ENCODE results near the gene RARRES2.
A peak's percentile ranks its signal among the peaks of the same experiment; 100 is the strongest.

RARRES2 gene

GRCh38 chr7:150376560-150376959 is 35.1 kb upstream of the RARRES2 start:
- DNase-seq: no peak

GRCh38 chr7:150375662-150376521 is 34.5 kb upstream of the RARRES2 start:
- DNase-seq: no peak

DNA sequence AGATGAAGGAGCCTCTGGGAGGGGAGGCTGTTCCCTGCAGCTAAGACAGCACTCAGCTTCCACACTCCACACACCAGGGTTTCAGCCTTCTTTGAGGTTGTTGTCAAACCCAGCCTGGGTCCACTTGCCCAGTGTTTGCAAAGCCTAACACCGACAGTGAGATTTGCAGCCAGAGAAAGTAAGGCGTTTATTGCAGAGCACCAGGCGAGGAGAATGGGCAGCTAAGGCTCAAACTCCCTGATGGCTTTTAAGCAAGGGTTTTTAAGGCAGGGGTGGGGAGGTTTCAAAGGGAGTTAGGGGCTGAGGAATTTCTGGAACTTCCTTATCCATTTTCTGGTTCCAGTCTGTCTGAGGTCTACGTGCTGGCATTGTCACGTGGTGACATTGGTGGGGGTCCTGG is 33.0 kb upstream of the RARRES2 start:
- DNase-seq: no peak

DNA sequence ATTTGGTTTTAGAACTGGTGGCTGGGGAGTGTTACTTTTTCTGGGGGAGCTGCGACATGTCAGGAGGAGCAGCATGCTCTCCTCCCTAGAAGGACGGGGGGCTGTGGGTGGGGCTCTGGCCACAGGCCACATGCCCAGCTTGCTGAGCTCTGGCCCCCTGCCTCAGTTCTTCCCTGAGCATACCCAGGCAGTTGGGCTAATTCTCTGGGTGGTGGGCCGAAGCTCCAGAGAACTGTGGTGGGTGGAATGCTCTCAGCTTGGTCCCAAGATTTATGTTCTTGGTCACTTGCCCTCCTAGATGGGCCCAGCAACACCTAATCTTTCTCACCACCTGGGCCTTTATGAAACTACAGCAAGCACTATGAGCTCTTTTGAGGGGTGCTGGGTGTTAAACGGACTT is 32.6 kb upstream of the RARRES2 start:
- no peak for DNase-seq

DNA sequence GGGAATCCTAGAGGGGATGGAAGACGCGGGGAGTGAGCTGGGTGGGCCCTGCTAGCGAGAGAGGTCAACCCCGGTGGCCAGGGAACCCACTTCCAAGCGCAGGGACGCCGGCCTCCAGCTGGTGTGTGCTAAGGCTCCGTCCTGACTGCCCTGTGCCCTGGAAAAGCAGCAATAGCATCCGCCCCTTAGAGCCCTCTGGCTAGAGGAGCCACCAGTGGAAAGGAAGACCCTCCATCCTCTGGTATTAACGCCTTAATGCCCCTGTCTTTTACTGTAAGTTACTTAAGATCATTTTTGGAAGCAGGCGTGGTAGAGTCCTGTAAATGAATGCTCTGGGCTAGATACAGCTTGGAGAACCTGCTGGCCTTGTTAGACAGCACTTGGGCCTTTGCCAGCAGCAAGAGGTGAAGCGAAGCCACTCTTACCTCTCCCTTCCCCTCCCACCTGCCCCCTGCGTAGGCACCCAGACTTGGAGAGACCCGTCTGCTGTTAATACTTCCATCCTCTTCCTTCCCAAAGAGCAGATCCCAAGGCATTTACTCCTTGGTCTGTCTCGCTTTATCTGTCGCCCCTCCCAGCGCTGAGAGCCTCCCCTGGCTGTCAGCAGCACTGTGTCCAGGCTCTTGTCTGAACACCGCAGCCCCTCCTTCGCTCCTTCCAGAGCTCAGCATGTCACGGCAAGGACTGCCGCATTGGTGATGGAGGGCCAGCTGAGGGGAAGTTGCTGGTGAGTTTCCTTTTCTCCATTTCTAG is 31.8 kb upstream of the RARRES2 start:
- peak; percentile 42 for DNase-seq

- DNase-seq: no peak
These were observed 31.0 kb upstream of the RARRES2 start for GRCh38 chr7:150372271-150373048.

DNA sequence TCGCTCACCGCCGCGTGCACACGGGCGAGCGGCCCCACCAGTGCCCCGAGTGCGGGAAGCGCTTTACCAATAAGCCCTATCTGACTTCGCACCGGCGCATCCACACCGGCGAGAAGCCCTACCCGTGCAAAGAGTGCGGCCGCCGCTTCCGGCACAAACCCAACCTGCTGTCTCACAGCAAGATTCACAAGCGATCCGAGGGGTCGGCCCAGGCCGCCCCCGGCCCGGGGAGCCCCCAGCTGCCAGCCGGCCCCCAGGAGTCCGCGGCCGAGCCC is 30.5 kb upstream of the RARRES2 start:
- DNase-seq: no peak

GRCh38 chr7:150371131-150371995 is 29.9 kb upstream of the RARRES2 start:
- no peak for DNase-seq

- no peak for DNase-seq
These were observed 29.2 kb upstream of the RARRES2 start for GRCh38 chr7:150370612-150371071.

- no peak for DNase-seq
These were observed 28.5 kb upstream of the RARRES2 start for GRCh38 chr7:150369748-150370501.

DNA sequence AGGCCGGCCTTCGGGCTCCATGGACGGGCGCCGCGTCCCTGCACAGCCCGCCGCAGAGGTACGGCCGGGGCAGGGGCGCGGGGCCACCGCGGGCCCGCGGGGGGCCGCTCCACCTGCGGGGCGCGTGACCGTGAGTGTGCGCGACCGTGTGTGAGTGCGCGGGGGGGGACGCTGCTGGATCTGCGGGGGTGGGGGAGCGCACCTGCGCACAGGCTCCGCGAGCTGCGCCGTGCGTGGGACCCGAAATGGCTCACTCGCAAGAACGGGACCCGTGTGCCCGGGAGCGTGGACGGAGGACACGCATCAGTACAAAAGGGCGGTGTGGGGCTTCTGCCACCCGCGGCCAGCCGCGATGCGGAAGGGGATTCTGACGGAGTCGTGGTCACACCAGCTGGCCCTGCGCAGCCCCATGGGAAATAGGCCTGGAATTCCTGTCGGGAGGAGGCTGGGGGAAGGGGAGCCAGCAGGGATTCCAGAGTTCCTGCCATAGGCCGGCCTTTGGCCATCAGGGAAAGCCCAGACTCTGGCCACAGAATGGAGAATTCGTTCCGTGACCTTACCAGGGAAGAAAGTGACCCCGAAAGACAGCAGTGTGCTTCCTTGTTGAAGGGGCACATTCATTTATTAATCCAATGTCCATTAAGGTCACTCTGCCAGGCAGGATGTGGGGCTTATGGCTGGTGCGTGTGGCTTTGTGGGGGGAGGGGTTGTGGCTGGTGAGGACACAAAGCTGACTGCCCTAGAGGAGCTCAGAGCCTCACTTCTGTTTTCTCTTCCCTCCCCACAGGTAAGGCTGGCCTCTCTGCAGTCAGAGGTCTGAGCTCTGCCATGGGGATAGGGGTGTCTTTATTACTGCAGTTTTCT is 27.7 kb upstream of the RARRES2 start:
- DNase-seq: no peak

DNA sequence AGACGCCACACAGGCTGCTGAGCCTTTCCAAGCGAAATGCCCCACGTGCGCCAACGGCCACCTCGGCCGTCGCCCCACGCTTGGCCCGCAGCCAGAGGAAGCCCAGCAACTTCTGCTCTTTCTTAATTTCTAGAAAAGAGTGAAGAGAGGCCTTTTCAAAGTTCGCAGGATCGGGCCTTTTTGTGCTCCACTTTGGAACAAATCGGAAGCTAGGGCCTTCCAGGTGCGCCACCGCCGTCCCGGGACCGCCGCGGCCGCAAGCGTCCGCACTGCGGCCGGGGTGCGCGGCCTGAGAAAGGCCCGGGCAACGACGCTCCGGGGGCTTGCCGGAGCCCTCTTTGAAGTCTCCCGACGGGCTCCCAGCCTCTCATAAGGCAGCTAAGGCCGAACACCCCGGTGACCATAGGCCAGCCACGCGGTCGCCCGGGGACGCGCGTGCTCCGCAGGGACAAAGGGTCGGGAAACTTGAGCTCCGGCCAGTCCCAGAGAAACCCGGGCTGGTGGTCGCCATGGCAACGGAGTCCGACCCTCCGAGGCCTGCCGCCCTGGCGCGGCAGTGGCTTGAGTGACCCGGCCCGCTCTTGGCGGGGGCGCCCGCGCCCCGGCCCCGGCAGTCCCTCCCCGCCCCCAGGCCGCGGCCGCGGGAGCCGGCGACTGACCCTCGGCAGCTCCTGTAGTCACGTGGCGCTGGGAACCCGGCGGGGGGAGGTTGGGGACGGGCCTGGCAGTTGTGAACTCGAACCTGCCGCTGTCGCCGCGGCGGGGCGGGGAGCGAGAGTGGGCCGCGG is 26.9 kb upstream of the RARRES2 start, which contains the start of gene REPIN1:
Gene REPIN1 (plus strand): TSS at position 727 of the 788 bp plus-strand sequence. CDS start 890 bp downstream, outside the sequence.
- DNase-seq: peak; percentile 52

GRCh38 chr7:150367677-150368095 is 26.3 kb upstream of the RARRES2 start:
- peak; percentile 68 for DNase-seq

DNA sequence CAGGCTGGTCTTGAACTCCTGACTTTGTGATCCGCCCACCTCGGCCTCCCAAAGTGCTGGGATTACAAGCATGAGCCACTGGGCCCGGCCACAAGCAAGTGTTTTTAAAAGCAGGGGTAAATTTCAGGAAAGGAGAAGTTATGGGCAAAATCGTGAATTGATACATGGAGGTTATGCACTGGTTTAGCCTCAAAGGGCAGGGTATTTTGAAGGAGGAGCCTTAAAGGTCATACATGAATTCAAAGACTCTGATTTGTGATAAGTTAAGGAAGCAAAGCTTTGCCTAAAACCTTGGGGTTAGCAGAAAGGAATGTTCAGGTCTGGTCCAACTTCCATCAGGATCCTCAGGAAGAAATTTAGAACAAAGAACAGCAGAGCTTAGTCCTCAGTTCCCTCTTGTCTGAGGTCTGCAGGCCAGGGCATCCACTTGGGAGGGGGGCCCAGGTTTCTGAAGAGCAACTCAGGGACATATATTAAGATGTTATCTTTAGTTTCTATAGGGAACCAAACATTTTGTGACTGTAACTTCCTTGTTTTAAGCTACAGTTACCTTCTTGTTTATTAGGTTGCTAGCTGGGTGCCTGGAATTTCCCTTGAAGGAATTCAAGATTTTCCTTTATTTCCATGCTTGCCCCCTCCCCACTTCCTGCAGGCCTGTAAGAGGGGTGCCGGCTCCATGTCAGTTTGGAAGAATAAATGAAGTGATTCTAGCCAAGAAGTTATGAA is 24.4 kb upstream of the RARRES2 start:
- no peak for DNase-seq

DNA sequence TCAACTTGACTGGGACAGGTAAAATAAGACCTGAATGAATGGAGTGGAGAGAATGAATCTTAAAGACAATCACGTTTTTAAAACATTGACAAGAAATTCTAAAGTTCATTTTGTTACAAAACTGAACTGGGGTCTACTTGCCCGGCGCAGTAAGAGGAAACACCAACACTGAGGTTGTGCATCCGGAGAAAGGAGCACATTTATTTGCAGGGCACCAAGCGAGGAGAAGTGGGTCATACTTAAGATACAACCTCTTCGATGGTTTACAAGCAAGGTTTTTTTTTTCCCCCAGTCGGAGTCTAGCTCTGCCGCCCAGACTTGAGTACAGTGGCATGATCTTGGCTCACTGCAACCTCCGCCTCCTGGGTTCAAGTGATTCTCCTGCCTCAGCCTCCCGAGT is 23.8 kb upstream of the RARRES2 start:
- no peak for DNase-seq

GRCh38 chr7:150363872-150364271 is 22.4 kb upstream of the RARRES2 start:
- DNase-seq: no peak

GRCh38 chr7:150363370-150363769 is 21.9 kb upstream of the RARRES2 start:
- no peak for DNase-seq

GRCh38 chr7:150361807-150362621 is 20.6 kb upstream of the RARRES2 start:
- DNase-seq: no peak
